ENCODE data around the gene C2CD3. TPM values are rescaled to one million over a fixed set of nuclear protein-coding genes. Genes with fewer than 3 reads are reported as not detected.

C2CD3 gene
- total and polyA plus RNA-seq, 4 donors: 3.1 to 14.5 (median 6.7) TPM

DNA sequence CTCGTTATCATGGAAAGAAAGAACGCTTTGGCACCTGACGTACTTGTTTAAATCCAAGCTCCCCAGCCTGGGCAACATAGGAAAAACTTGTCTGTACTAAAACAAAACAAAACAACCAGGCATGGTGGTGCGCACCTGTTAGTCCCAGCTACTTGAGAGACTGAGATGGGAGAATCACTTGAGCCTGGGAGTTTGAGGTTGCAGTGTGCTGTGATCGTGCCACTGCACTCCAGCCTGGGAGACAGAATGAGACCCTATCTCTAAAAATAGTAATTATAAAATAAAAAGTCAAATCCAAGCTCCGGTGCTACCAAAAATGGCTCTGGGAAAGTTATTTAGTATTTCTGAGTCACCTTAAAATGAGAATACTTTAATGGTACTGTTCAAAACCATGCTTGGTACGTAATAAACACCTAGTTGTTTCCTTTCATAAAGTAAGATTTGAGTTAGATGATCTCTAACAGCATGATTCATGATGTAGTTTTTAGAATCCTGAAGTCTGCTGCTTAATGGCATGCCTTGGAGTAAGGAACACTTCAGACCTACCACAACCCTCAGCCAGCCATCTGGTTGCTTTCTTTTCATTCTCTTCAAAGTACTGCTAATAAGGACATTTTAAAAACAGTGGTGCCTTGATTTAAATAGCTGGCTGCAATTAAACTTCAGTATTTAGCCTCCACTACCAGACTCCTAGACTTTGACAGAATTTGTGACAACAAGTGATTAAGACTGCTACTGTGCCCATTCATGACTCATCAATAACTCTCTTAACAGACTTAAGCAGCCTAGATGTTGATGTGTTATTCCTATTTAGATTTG, 8.6 kb upstream of the C2CD3 start:
- WGBS: 97% methylated on average over 7 of the region's 7 CpGs
- no peak overlapping the region for H3K9ac ChIP-seq (ENCODE audit: low read depth in 1 of 2, low read length in 2 of 2)
- TF ChIP-seq NR2F2 (IDR thresholded peaks at IDR 0.05) (no peak), SP1 (IDR thresholded peaks at IDR 0.05) (no peak)
- no peaks in the 10 kb centered on the region for H3K4me1 ChIP-seq (ENCODE audit: control insufficient read depth in 4 of 4, insufficient read depth in 4 of 4, low read length in 3 of 4)
- H3K27ac ChIP-seq (ENCODE audit: low read depth in 1 of 2, low read length in 2 of 2): no peak overlapping the region
- no peak for DNase-seq (ENCODE audit: low spot score)
- no peaks in the 10 kb centered on the region for H3K27me3 ChIP-seq (ENCODE audit: control insufficient read depth in 4 of 4, insufficient read depth in 4 of 4, low read length in 3 of 4)
- H3K36me3 ChIP-seq (ENCODE audit: control insufficient read depth in 4 of 4, insufficient read depth in 3 of 4, low read depth in 1 of 4, low read length in 3 of 4): no peaks in the 10 kb centered on the region
- H3K9me3 ChIP-seq (ENCODE audit: control insufficient read depth in 4 of 4, low read length in 3 of 4): no peaks in the 10 kb centered on the region
- H3K4me3 ChIP-seq (ENCODE audit: low read depth in 1 of 3, low read length in 3 of 3): no peak overlapping the region

DNA sequence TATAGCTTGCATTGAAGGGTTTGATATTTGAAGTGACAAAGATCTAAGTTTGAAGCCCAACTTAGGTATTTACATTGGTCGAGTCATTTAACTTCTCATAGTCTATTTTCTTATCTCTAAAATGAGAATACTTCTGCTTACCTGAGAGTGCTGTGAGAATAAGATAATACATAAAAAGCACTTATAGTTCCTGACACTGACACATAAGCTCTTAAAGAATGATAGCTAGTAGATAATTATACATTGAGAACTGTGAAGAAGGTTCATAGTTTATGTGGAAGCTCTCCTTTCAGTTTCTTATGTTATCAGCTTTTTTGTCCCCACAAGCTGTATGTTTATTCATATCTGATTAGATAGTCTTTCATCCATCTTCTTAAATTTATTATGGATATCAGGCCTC, 5.1 kb upstream of the C2CD3 start:
- 87% methylated on average over 1 of the region's 1 CpG for WGBS
- Histone ChIP-seq H3K9me3 (ENCODE audit: control insufficient read depth in 4 of 4, low read length in 3 of 4) (no peaks in the 10 kb centered on the region), H3K36me3 (ENCODE audit: control insufficient read depth in 4 of 4, insufficient read depth in 3 of 4, low read depth in 1 of 4, low read length in 3 of 4) (no peaks in the 10 kb centered on the region), H3K27me3 (ENCODE audit: control insufficient read depth in 4 of 4, insufficient read depth in 4 of 4, low read length in 3 of 4) (no peaks in the 10 kb centered on the region), H3K4me3 (ENCODE audit: low read depth in 1 of 3, low read length in 3 of 3) (no peak overlapping the region), H3K9ac (ENCODE audit: low read depth in 1 of 2, low read length in 2 of 2) (no peak overlapping the region), H3K4me1 (ENCODE audit: control insufficient read depth in 4 of 4, insufficient read depth in 4 of 4, low read length in 3 of 4) (peaks cover 1 to 14% (median 8%) of the 10 kb centered on the region in 4 donors), H3K27ac (ENCODE audit: low read depth in 1 of 2, low read length in 2 of 2) (no peak overlapping the region)
- DNase-seq (ENCODE audit: low spot score): no peak
- TF ChIP-seq YY1 (IDR thresholded peaks at IDR 0.05): no peak
- TF ChIP-seq FOXA2 (IDR thresholded peaks at IDR 0.05): no peak
- no peak for TF ChIP-seq EGR1 (IDR thresholded peaks at IDR 0.05; ENCODE audit: low read depth in 2 of 2)
- TF ChIP-seq, protein P1, sequence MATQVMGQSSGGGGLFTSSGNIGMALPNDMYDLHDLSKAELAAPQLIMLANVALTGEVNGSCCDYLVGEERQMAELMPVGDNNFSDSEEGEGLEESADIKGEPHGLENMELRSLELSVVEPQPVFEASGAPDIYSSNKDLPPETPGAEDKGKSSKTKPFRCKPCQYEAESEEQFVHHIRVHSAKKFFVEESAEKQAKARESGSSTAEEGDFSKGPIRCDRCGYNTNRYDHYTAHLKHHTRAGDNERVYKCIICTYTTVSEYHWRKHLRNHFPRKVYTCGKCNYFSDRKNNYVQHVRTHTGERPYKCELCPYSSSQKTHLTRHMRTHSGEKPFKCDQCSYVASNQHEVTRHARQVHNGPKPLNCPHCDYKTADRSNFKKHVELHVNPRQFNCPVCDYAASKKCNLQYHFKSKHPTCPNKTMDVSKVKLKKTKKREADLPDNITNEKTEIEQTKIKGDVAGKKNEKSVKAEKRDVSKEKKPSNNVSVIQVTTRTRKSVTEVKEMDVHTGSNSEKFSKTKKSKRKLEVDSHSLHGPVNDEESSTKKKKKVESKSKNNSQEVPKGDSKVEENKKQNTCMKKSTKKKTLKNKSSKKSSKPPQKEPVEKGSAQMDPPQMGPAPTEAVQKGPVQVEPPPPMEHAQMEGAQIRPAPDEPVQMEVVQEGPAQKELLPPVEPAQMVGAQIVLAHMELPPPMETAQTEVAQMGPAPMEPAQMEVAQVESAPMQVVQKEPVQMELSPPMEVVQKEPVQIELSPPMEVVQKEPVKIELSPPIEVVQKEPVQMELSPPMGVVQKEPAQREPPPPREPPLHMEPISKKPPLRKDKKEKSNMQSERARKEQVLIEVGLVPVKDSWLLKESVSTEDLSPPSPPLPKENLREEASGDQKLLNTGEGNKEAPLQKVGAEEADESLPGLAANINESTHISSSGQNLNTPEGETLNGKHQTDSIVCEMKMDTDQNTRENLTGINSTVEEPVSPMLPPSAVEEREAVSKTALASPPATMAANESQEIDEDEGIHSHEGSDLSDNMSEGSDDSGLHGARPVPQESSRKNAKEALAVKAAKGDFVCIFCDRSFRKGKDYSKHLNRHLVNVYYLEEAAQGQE (IDR thresholded peaks at IDR 0.05): no peak
- TF ChIP-seq JUND (IDR thresholded peaks at IDR 0.05): no peak

DNA sequence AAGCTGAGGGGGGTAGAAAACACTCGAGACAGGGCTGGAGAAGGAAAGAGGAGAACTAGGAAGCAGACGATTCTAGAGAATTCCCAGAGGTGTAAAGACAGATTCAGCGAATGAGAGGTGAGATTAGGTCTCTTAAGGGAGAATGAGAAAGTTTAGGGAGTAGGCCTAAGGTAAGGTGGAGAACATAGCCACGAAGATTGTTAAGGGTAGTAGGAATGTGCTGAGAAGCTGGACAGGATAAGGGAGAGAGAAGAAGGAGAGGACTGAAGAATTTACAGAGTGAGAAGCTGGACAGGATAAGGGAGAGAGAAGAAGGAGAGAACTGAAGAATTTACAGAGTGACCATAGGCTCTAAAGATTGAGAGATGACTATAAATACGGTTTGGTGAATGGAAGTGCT, 1.2 kb upstream of the C2CD3 start:
- no peaks in the 10 kb centered on the region for H3K27me3 ChIP-seq (ENCODE audit: control insufficient read depth in 4 of 4, insufficient read depth in 4 of 4, low read length in 3 of 4)
- H3K27ac ChIP-seq (ENCODE audit: low read depth in 1 of 2, low read length in 2 of 2): peak overlapping the region; percentile 88 to 92
- DNase-seq (ENCODE audit: low spot score): no peak
- peaks cover 5 to 22% (median 16%) of the 10 kb centered on the region in 4 donors for H3K4me1 ChIP-seq (ENCODE audit: control insufficient read depth in 4 of 4, insufficient read depth in 4 of 4, low read length in 3 of 4)
- peaks cover 1 to 7% (median 4%) of the 10 kb centered on the region in 4 donors for H3K36me3 ChIP-seq (ENCODE audit: control insufficient read depth in 4 of 4, insufficient read depth in 3 of 4, low read depth in 1 of 4, low read length in 3 of 4)
- H3K9ac ChIP-seq (ENCODE audit: low read depth in 1 of 2, low read length in 2 of 2): peak overlapping the region; percentile 85 to 87
- WGBS: 30% methylated on average over 5 of the region's 5 CpGs
- H3K4me3 ChIP-seq (ENCODE audit: low read depth in 1 of 3, low read length in 3 of 3): peak overlapping the region; percentile 71 to 90 (median 80)
- no peak for TF ChIP-seq NR2F2 (IDR thresholded peaks at IDR 0.05)
- TF ChIP-seq TAF1 (conservative IDR thresholded peaks at IDR 0.05): no peak
- TF ChIP-seq, protein P2, sequence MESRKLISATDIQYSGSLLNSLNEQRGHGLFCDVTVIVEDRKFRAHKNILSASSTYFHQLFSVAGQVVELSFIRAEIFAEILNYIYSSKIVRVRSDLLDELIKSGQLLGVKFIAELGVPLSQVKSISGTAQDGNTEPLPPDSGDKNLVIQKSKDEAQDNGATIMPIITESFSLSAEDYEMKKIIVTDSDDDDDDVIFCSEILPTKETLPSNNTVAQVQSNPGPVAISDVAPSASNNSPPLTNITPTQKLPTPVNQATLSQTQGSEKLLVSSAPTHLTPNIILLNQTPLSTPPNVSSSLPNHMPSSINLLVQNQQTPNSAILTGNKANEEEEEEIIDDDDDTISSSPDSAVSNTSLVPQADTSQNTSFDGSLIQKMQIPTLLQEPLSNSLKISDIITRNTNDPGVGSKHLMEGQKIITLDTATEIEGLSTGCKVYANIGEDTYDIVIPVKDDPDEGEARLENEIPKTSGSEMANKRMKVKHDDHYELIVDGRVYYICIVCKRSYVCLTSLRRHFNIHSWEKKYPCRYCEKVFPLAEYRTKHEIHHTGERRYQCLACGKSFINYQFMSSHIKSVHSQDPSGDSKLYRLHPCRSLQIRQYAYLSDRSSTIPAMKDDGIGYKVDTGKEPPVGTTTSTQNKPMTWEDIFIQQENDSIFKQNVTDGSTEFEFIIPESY (IDR thresholded peaks at IDR 0.05): no peak
- TF ChIP-seq SP1 (IDR thresholded peaks at IDR 0.05): no peak
- H3K9me3 ChIP-seq (ENCODE audit: control insufficient read depth in 4 of 4, low read length in 3 of 4): no peaks in the 10 kb centered on the region

All from liver (tissue), 9 donors.